ENCODE measurements around the gene LDB3. TPM values are rescaled to one million over a fixed set of nuclear protein-coding genes. Genes with fewer than 3 reads are reported as not detected.

LDB3 gene
- polyA plus RNA-seq, 2 of the 4 experiments (the other 2 are of a cell fraction), result 0.13 TPM

DNA sequence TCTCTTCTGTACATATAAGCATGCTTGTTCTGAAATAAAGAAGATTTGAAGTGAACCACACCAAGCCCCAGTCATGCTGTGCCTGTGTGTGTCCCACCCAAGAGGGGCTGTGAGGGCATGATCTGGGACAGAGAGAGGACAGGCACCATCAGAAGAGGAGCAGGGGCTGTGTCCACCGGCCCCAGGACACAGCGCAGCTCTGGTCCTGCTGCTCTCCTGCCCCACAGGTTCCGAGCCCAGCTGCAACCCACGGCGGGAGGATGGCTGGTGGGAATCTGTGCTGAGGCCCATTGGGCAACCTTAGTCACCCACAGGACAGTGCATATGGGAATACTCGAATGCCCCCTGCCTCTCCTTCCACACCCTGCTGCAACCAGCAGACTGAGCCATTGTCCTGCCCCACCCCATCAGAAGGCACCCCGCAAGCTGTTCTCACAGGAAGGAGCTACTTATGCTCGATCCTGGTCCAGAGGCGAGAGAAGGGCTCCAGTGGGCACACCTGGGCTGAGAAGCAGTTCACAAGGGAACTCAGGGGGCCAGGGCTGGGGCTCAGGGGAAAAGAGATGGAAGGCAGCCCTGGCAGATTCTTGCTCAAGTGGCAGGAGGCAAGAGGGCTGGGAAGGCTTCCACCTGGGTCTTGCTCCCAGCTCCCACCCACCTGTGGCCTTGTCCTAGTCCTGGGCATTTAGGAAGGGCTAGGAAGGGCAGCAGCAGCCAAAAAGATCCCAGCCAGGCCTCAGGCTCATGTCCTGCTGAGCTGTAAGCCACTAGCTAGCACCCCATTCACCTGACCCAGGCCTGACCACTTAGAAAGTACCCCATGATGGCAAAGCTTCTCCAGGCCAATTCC is 31.9 kb downstream of the LDB3 start (continued):
- no peak for TF ChIP-seq EP300 (IDR thresholded peaks at IDR 0.05)

DNA sequence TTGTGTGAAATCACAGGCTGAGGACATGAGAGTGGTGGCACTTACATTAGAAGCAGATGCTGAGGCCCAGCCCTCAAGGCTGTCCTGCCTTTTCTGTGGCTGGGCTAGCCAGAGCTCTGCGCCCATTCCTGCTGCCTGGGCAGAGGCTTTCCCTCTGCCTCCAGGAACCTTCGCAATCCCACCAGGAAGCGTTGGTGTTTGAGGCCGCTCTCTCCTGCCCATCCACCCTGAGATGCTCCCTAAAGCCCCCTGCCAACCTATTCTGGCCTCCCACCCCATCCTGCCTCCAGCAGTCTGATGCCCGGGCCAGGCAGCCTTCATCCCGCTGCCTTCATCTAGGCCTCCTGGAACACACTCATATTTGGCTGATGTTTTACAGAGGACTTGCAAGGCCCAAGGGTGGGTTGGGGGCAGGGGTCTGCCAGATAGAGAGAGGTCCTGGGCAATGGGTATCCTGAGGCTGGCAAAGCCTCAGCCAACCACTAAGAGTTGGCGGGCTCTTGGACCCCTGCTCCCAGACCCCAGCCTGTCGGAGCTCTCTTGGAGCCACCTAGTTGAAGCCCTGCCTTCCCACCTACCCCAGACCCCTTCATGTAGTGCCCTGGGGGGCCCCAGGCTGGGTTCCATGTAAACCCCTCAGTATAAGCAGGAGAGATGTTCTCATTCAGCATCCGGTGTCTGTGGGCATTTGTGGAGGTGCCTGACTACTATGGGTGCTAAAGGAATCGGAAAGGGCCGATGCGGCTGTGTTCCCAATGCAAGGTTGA is 32.7 kb downstream of the LDB3 start:
- Histone ChIP-seq H3K4me1 (no peaks in the 10 kb centered on the region), H3K4me3 (no peak overlapping the region), H3K27ac (no peak overlapping the region), H3K4me2 (no peak overlapping the region), H3K9me3 (no peaks in the 10 kb centered on the region)
- DNase-seq (ENCODE audit: low read depth in 1 of 2, low spot score in 1 of 2) (no peak), ATAC-seq (no peak), FAIRE-seq (no peak)
- CTCF ChIA-PET, result interaction anchor here (2.8 kb wide), 1 partner anchor 12 kb away, joined by 21 read pairs; no protein-coding TSS in a partner anchor
- TF ChIP-seq NPAS2 (CRISPR knock-in tag; IDR thresholded peaks at IDR 0.05; ENCODE audit: borderline replicate concordance), result no peak
- no peak for TF ChIP-seq NFE2L2 (conservative IDR thresholded peaks at IDR 0.05; ENCODE audit: low read length)
- TF ChIP-seq, protein P1, sequence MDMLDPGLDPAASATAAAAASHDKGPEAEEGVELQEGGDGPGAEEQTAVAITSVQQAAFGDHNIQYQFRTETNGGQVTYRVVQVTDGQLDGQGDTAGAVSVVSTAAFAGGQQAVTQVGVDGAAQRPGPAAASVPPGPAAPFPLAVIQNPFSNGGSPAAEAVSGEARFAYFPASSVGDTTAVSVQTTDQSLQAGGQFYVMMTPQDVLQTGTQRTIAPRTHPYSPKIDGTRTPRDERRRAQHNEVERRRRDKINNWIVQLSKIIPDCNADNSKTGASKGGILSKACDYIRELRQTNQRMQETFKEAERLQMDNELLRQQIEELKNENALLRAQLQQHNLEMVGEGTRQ (IDR thresholded peaks at IDR 0.05), result no peak
- TF ChIP-seq ZNF302 (CRISPR knock-in tag; IDR thresholded peaks at IDR 0.05), result no peak
- no peak for TF ChIP-seq HOXA7 (CRISPR knock-in tag; IDR thresholded peaks at IDR 0.05)
- no peak for TF ChIP-seq HOXB5 (CRISPR knock-in tag; IDR thresholded peaks at IDR 0.05)
- TF ChIP-seq MAFK (IDR thresholded peaks at IDR 0.05; ENCODE audit: partially characterized antibody), result no peak
- no peak for TF ChIP-seq BHLHE40 (IDR thresholded peaks at IDR 0.05; ENCODE audit: low read depth, low read length)
- TF ChIP-seq TP53 (CRISPR knock-in tag; IDR thresholded peaks at IDR 0.05), result no peak
- TF ChIP-seq, protein P2, sequence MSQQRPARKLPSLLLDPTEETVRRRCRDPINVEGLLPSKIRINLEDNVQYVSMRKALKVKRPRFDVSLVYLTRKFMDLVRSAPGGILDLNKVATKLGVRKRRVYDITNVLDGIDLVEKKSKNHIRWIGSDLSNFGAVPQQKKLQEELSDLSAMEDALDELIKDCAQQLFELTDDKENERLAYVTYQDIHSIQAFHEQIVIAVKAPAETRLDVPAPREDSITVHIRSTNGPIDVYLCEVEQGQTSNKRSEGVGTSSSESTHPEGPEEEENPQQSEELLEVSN (IDR thresholded peaks at IDR 0.05; ENCODE audit: borderline replicate concordance, low read depth), result no peak
- TF ChIP-seq JUN (IDR thresholded peaks at IDR 0.05), result no peak
- POLR2A ChIA-PET, result interaction anchor here (1.1 kb wide), 1 partner anchor 11 kb away, joined by 3 read pairs; no protein-coding TSS in a partner anchor
- 94% methylated on average over 12 of the region's 12 CpGs for WGBS (ENCODE audit: missing lambda C conversion rate)

DNA sequence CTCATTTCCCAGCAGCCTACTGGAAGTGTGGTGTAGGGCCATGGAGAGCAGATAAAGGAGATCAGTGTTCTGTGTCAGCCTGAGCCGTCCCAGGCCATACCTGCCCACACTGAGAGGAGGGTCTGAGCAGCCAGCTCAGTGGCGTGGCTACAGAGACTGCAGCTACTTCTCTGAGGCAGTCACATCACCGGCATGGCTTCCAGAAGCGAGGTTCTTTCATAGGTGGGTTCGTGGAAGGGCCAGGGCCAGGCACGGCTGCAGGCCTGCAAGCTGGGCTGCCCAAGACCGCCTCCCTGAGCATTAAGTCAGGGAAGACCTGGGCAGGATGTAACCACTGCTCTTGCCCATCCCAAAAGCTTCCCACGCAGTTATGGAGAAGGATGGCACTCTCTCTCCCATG is 34.9 kb downstream of the LDB3 start:
- FAIRE-seq, result no peak
- Histone ChIP-seq H3K4me2 (no peak overlapping the region), H3K4me1 (no peaks in the 10 kb centered on the region), H3K9me3 (no peaks in the 10 kb centered on the region), H3K27ac (no peak overlapping the region), H3K4me3 (no peak overlapping the region)
- ATAC-seq, result no peak
- POLR2A ChIA-PET, result no interaction called here
- 71% methylated on average over 8 of the region's 8 CpGs for WGBS (ENCODE audit: missing lambda C conversion rate)
- CTCF ChIA-PET, result interaction anchor here (1.5 to 3.0 kb wide), 3 partner anchors 10 to 197 kb away, joined by 8 to 20 read pairs (median 8); no protein-coding TSS in a partner anchor
- no peak for DNase-seq (ENCODE audit: low read depth in 1 of 2, low spot score in 1 of 2)
- TF ChIP-seq HOXB13 (CRISPR knock-in tag; IDR thresholded peaks at IDR 0.05; ENCODE audit: low read depth), result no peak
- no peak for TF ChIP-seq POLR2AphosphoS2 (conservative IDR thresholded peaks at IDR 0.05; ENCODE audit: low read length)
- TF ChIP-seq, protein P3, sequence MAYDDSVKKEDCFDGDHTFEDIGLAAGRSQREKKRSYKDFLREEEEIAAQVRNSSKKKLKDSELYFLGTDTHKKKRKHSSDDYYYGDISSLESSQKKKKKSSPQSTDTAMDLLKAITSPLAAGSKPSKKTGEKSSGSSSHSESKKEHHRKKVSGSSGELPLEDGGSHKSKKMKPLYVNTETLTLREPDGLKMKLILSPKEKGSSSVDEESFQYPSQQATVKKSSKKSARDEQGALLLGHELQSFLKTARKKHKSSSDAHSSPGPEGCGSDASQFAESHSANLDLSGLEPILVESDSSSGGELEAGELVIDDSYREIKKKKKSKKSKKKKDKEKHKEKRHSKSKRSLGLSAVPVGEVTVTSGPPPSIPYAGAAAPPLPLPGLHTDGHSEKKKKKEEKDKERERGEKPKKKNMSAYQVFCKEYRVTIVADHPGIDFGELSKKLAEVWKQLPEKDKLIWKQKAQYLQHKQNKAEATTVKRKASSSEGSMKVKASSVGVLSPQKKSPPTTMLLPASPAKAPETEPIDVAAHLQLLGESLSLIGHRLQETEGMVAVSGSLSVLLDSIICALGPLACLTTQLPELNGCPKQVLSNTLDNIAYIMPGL (CRISPR knock-in tag; IDR thresholded peaks at IDR 0.05; ENCODE audit: borderline replicate concordance), result no peak
- TF ChIP-seq, protein P1 (IDR thresholded peaks at IDR 0.05), result no peak
- TF ChIP-seq EHMT2 (IDR thresholded peaks at IDR 0.05; ENCODE audit: low read depth), result no peak
- no peak for TF ChIP-seq PHF8 (IDR thresholded peaks at IDR 0.05; ENCODE audit: borderline replicate concordance, low read depth)
- TF ChIP-seq ZFP36 (IDR thresholded peaks at IDR 0.05; ENCODE audit: borderline replicate concordance, partially characterized antibody), result no peak
- TF ChIP-seq ZNF302 (CRISPR knock-in tag; IDR thresholded peaks at IDR 0.05), result no peak
- no peak for TF ChIP-seq ZC3H11A (IDR thresholded peaks at IDR 0.05)
- TF ChIP-seq, protein P4, sequence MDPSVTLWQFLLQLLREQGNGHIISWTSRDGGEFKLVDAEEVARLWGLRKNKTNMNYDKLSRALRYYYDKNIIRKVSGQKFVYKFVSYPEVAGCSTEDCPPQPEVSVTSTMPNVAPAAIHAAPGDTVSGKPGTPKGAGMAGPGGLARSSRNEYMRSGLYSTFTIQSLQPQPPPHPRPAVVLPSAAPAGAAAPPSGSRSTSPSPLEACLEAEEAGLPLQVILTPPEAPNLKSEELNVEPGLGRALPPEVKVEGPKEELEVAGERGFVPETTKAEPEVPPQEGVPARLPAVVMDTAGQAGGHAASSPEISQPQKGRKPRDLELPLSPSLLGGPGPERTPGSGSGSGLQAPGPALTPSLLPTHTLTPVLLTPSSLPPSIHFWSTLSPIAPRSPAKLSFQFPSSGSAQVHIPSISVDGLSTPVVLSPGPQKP (IDR thresholded peaks at IDR 0.05; ENCODE audit: low read depth, low read length), result no peak
- TF ChIP-seq, protein P5, sequence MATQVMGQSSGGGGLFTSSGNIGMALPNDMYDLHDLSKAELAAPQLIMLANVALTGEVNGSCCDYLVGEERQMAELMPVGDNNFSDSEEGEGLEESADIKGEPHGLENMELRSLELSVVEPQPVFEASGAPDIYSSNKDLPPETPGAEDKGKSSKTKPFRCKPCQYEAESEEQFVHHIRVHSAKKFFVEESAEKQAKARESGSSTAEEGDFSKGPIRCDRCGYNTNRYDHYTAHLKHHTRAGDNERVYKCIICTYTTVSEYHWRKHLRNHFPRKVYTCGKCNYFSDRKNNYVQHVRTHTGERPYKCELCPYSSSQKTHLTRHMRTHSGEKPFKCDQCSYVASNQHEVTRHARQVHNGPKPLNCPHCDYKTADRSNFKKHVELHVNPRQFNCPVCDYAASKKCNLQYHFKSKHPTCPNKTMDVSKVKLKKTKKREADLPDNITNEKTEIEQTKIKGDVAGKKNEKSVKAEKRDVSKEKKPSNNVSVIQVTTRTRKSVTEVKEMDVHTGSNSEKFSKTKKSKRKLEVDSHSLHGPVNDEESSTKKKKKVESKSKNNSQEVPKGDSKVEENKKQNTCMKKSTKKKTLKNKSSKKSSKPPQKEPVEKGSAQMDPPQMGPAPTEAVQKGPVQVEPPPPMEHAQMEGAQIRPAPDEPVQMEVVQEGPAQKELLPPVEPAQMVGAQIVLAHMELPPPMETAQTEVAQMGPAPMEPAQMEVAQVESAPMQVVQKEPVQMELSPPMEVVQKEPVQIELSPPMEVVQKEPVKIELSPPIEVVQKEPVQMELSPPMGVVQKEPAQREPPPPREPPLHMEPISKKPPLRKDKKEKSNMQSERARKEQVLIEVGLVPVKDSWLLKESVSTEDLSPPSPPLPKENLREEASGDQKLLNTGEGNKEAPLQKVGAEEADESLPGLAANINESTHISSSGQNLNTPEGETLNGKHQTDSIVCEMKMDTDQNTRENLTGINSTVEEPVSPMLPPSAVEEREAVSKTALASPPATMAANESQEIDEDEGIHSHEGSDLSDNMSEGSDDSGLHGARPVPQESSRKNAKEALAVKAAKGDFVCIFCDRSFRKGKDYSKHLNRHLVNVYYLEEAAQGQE (IDR thresholded peaks at IDR 0.05), result no peak
- TF ChIP-seq HEYL (CRISPR knock-in tag; IDR thresholded peaks at IDR 0.05), result no peak
- TF ChIP-seq RFX5 (IDR thresholded peaks at IDR 0.05), result no peak

Measured in A549 (cell line).